A549 (cell line): ENCODE results near the gene ZNF496.

Experiments
- CEBPB ChIP-seq, 2 experiments: fragments of >200 bp in 1 of 2; sonication (Bioruptor Twin) in 1 of 2; formaldehyde crosslinking in 1 of 2; IDR thresholded peaks; 2 replicates each; pipeline ENCODE4 v1.6.1; 2012 to 2016
- ESRRA ChIP-seq: fragments of 150-350 bp; IDR thresholded peaks from 2 replicates; pipeline ENCODE4 v1.6.1; 2014; ENCODE audit warnings: mild to moderate bottlenecking, low read length, borderline replicate concordance
- HDAC2 ChIP-seq: fragments of 200-600 bp; sonication (generic); IDR thresholded peaks from 2 replicates; pipeline ENCODE4 v1.6.1; 2016
- JUN ChIP-seq, 2 experiments: fragments of >200 bp; sonication (Bioruptor Twin); formaldehyde crosslinking; IDR thresholded peaks; 2 replicates in 1 of 2; 3 replicates in 1 of 2; pipeline ENCODE4 v1.6.1; 2016 to 2017
- POLR2A ChIP-seq: IDR thresholded peaks from 2 replicates; pipeline ENCODE4 v1.6.1; 2012; ENCODE audit warnings: mild to moderate bottlenecking, low read length
- POLR2AphosphoS2 ChIP-seq: conservative IDR thresholded peaks from 2 replicates; pipeline ENCODE4 v1.6.1; 2012; ENCODE audit warnings: low read length, improper control_type of control experiment, inconsistent platforms
- REST ChIP-seq: fragments of 200-600 bp; sonication (generic); IDR thresholded peaks from 2 replicates; pipeline ENCODE4 v1.6.1; 2016; ENCODE audit warnings: antibody characterized with exemption, mild to moderate bottlenecking, moderate library complexity
- ZFP36 ChIP-seq: fragments of 450-650 bp; IDR thresholded peaks from 2 replicates; pipeline ENCODE4 v1.6.1; 2014; ENCODE audit warnings: borderline replicate concordance; ENCODE audit not compliant: partially characterized antibody
- TF ChIP-seq, protein P1 (sequence below): fragments of >200 bp; sonication (Bioruptor Twin); formaldehyde crosslinking; IDR thresholded peaks from 3 replicates; pipeline ENCODE4 v1.5.1; 2016

GRCh38 chr1:247299723-247300381 lies 31.8 kb downstream of the ZNF496 start:
- no peak for TF ChIP-seq ZFP36
- TF ChIP-seq ESRRA, result no peak
- TF ChIP-seq HDAC2, result no peak
- TF ChIP-seq, protein P1, sequence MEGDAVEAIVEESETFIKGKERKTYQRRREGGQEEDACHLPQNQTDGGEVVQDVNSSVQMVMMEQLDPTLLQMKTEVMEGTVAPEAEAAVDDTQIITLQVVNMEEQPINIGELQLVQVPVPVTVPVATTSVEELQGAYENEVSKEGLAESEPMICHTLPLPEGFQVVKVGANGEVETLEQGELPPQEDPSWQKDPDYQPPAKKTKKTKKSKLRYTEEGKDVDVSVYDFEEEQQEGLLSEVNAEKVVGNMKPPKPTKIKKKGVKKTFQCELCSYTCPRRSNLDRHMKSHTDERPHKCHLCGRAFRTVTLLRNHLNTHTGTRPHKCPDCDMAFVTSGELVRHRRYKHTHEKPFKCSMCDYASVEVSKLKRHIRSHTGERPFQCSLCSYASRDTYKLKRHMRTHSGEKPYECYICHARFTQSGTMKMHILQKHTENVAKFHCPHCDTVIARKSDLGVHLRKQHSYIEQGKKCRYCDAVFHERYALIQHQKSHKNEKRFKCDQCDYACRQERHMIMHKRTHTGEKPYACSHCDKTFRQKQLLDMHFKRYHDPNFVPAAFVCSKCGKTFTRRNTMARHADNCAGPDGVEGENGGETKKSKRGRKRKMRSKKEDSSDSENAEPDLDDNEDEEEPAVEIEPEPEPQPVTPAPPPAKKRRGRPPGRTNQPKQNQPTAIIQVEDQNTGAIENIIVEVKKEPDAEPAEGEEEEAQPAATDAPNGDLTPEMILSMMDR, result no peak
- no peak for TF ChIP-seq POLR2A
- no peak for TF ChIP-seq CEBPB (IDR thresholded peaks at IDR 0.05)
- TF ChIP-seq JUN (IDR thresholded peaks at IDR 0.05), result no peak
- TF ChIP-seq POLR2AphosphoS2, result no peak
- no peak for TF ChIP-seq REST
